ENCODE data around the gene PPFIA4. TPM values are rescaled to one million over a fixed set of nuclear protein-coding genes. Genes with fewer than 3 reads are reported as not detected.

Gene PPFIA4
- total and polyA plus RNA-seq, 4 donors = 0.30 to 5.1 (median 0.95) TPM

GRCh38 chr1:203025686-203026030 is 633 bp upstream of the PPFIA4 start:
- ATAC-seq (ENCODE audit: insufficient read depth, low FRiP score) (no peak), DNase-seq (no peak)
- Histone ChIP-seq H3K4me3 (no peak overlapping the region), H3K9ac (ENCODE audit: insufficient read depth in 1 of 2, low read length in 2 of 2) (no peak overlapping the region), H3K27me3 (ENCODE audit: control insufficient read depth in 3 of 3, insufficient read depth in 3 of 3, low read length in 2 of 3) (peaks cover 0 to 10% (median 0%) of the 10 kb centered on the region in 3 donors), H3K27ac (ENCODE audit: low read depth in 1 of 2, low read length in 1 of 2) (peak overlapping the region in 1 of 2 donors; percentile 77), H3K36me3 (ENCODE audit: control insufficient read depth in 4 of 4, insufficient read depth in 4 of 4, low read length in 4 of 4) (peaks cover 10 to 21% (median 14%) of the 10 kb centered on the region in 4 donors), H3K4me1 (ENCODE audit: control insufficient read depth in 5 of 5, insufficient read depth in 5 of 5, low read length in 5 of 5) (peaks cover 0 to 32% (median 4%) of the 10 kb centered on the region in 5 donors), H3K9me3 (ENCODE audit: control insufficient read depth in 4 of 4, insufficient read depth in 3 of 4, low read length in 3 of 4) (peaks cover 0 to 2% (median 0%) of the 10 kb centered on the region in 4 donors)
- no peak for TF ChIP-seq CTCF (IDR thresholded peaks at IDR 0.05; ENCODE audit: control extremely low read depth, extremely low read depth)

- Histone ChIP-seq H3K4me3 (peak overlapping the region; percentile 51), H3K4me1 (ENCODE audit: control insufficient read depth in 5 of 5, insufficient read depth in 5 of 5, low read length in 5 of 5) (peaks cover 0 to 32% (median 4%) of the 10 kb centered on the region in 5 donors), H3K27me3 (ENCODE audit: control insufficient read depth in 3 of 3, insufficient read depth in 3 of 3, low read length in 2 of 3) (peaks cover 0 to 10% (median 0%) of the 10 kb centered on the region in 3 donors), H3K9ac (ENCODE audit: insufficient read depth in 1 of 2, low read length in 2 of 2) (peak overlapping the region in 1 of 2 donors; percentile 28), H3K27ac (ENCODE audit: low read depth in 1 of 2, low read length in 1 of 2) (peak overlapping the region in 1 of 2 donors; percentile 50), H3K9me3 (ENCODE audit: control insufficient read depth in 4 of 4, insufficient read depth in 3 of 4, low read length in 3 of 4) (peaks cover 0 to 2% (median 0%) of the 10 kb centered on the region in 4 donors), H3K36me3 (ENCODE audit: control insufficient read depth in 4 of 4, insufficient read depth in 4 of 4, low read length in 4 of 4) (peaks cover 3 to 9% (median 7%) of the 10 kb centered on the region in 4 donors)
- WGBS, 2 donors = 11 to 12% methylated on average over 46 of the region's 46 CpGs
- no peak for DNase-seq
- ATAC-seq (ENCODE audit: insufficient read depth, low FRiP score) = peak; percentile 9
- no peak for TF ChIP-seq CTCF (IDR thresholded peaks at IDR 0.05; ENCODE audit: control extremely low read depth, extremely low read depth)
These were observed 674 bp downstream of the PPFIA4 start for GRCh38 chr1:203026666-203027663.

- WGBS, 2 donors = 88 to 94% methylated on average over 9 of the region's 9 CpGs
- TF ChIP-seq CTCF (IDR thresholded peaks at IDR 0.05; ENCODE audit: control extremely low read depth, extremely low read depth) = no peak
- Histone ChIP-seq H3K4me1 (ENCODE audit: control insufficient read depth in 5 of 5, insufficient read depth in 5 of 5, low read length in 5 of 5) (peaks cover 0 to 32% (median 4%) of the 10 kb centered on the region in 5 donors), H3K36me3 (ENCODE audit: control insufficient read depth in 4 of 4, insufficient read depth in 4 of 4, low read length in 4 of 4) (peaks cover 0 to 5% (median 4%) of the 10 kb centered on the region in 4 donors), H3K4me3 (no peak overlapping the region), H3K9me3 (ENCODE audit: control insufficient read depth in 4 of 4, insufficient read depth in 3 of 4, low read length in 3 of 4) (peaks cover 0 to 2% (median 0%) of the 10 kb centered on the region in 4 donors), H3K27me3 (ENCODE audit: control insufficient read depth in 3 of 3, insufficient read depth in 3 of 3, low read length in 2 of 3) (peaks cover 0 to 10% (median 0%) of the 10 kb centered on the region in 3 donors), H3K9ac (ENCODE audit: insufficient read depth in 1 of 2, low read length in 2 of 2) (no peak overlapping the region), H3K27ac (ENCODE audit: low read depth in 1 of 2, low read length in 1 of 2) (peak overlapping the region in 1 of 2 donors; percentile 28)
- DNase-seq = no peak
- no peak for ATAC-seq (ENCODE audit: insufficient read depth, low FRiP score)
These were observed 1.9 kb downstream of the PPFIA4 start for GRCh38 chr1:203028067-203028783.
